K562 (cell line): Measurements from ENCODE around the gene RHOF. TPM values are rescaled to one million over a fixed set of nuclear protein-coding genes. Genes with fewer than 3 reads are reported as not detected.

Source experiments
- ARHGAP35 ChIP-seq: fragments of 450-650 bp; IDR thresholded peaks from 2 replicates; pipeline ENCODE4 v1.6.1; 2018; ENCODE audit not compliant: partially characterized antibody
- ATF7 ChIP-seq: fragments of 450-650 bp; IDR thresholded peaks from 2 replicates; pipeline ENCODE4 v1.7.1; 2014; ENCODE audit warnings: mild to moderate bottlenecking, moderate library complexity
- BCL6 ChIP-seq: fragments of 250-450 bp; sonication (Bioruptor Pico); IDR thresholded peaks from 2 replicates; pipeline ENCODE4 v1.4.0; 2020
- CBX1 ChIP-seq: sonication (generic); IDR thresholded peaks from 2 replicates; pipeline ENCODE4 v1.6.1; 2016; ENCODE audit warnings: antibody characterized with exemption, low read depth, mild to moderate bottlenecking
- HMG20B ChIP-seq: fragments of 250-450 bp; sonication (Bioruptor Pico); IDR thresholded peaks from 2 replicates; pipeline ENCODE4 v1.5.0; 2021; ENCODE audit warnings: mild to moderate bottlenecking
- JUNB ChIP-seq: fragments of 450-650 bp; formaldehyde crosslinking; conservative IDR thresholded peaks from 2 replicates; pipeline ENCODE4 v1.4.0; 2020; ENCODE audit warnings: mild to moderate bottlenecking
- MCM5 ChIP-seq: fragments of 450-650 bp; IDR thresholded peaks from 2 replicates; pipeline ENCODE4 v1.6.1; 2016; ENCODE audit warnings: low read depth
- PHF21A ChIP-seq: fragments of 450-650 bp; IDR thresholded peaks from 2 replicates; pipeline ENCODE4 v1.6.1; 2017; ENCODE audit warnings: low read depth, borderline replicate concordance
- POLR2H ChIP-seq: IDR thresholded peaks from 2 replicates; pipeline ENCODE4 v1.6.1; 2016; ENCODE audit warnings: missing genetic modification characterization, low read depth, mild to moderate bottlenecking, control low read depth, missing compliant biosample characterization, moderate library complexity
- PPARD ChIP-seq: fragments of 250-450 bp; sonication (Bioruptor Pico); IDR thresholded peaks from 2 replicates; pipeline ENCODE4 v1.8.0; 2022; ENCODE audit warnings: inconsistent platforms, mild to moderate bottlenecking, moderate library complexity
- RBM14 ChIP-seq: fragments of 200-400 bp; formaldehyde crosslinking; IDR thresholded peaks from 2 replicates; pipeline ENCODE4 v1.6.1; 2018; ENCODE audit warnings: low read depth, mild to moderate bottlenecking, low read length, moderate library complexity, borderline replicate concordance; ENCODE audit not compliant: insufficient read depth
- RBM25 ChIP-seq: fragments of 200-400 bp; formaldehyde crosslinking; IDR thresholded peaks from 2 replicates; pipeline ENCODE4 v1.6.1; 2018; ENCODE audit warnings: low read length, low read depth, moderate library complexity; ENCODE audit not compliant: severe bottlenecking
- TCF7L2 ChIP-seq: fragments of 150-350 bp; IDR thresholded peaks from 2 replicates; pipeline ENCODE4 v1.6.1; 2016; ENCODE audit warnings: low read depth, mild to moderate bottlenecking, low read length, moderate library complexity
- ZC3H4 ChIP-seq: sonication (generic); formaldehyde crosslinking; IDR thresholded peaks from 2 replicates; pipeline ENCODE4 v1.9.0; 2021; ENCODE audit warnings: missing genetic modification reagents, borderline replicate concordance
- ZNF3 ChIP-seq: fragments of 250-450 bp; sonication (Bioruptor Pico); IDR thresholded peaks from 2 replicates; pipeline ENCODE4 v1.5.0; 2021; ENCODE audit warnings: mild to moderate bottlenecking, moderate library complexity
- ZNF780A ChIP-seq: fragments of 250-450 bp; sonication (Bioruptor Pico); IDR thresholded peaks from 2 replicates; pipeline ENCODE4 v1.5.0; 2021; ENCODE audit warnings: mild to moderate bottlenecking
- polyA plus RNA-seq, 8 experiments: library from polyadenylated mRNA; depleted of rRNA in 4 of 8; stranded (reverse) in 5 of 8; unstranded in 3 of 8; fragments of >200 nt; fragmentation: Nextera tagmentation in 2 of 8; fragmentation: Illumina TruSeq in 1 of 8; extraction: Ambion mirVana in 2 of 8; extraction: Trizol in 1 of 8; gene quantifications; 2 replicates each; pipeline versions ENCODE4 v1.2.1 to v1.2.3, GENCODE V29; 2011 to 2014; ENCODE audit warnings: inconsistent platforms in 1 of 8, missing spikeins in 1 of 8
- total RNA-seq, 7 experiments: library from RNA; depleted of rRNA in 6 of 7; stranded (reverse); fragments of >200 nt in 6 of 7; fragmentation: Illumina TruSeq in 2 of 7; extraction: Trizol in 2 of 7; gene quantifications; 2 replicates each; pipeline versions ENCODE4 v1.2.1 to v1.2.3, GENCODE V29; 2011 to 2021; ENCODE audit warnings: low replicate concordance in 1 of 7
- TF ChIP-seq, protein P1 (sequence below): fragments of 200-800 bp; sonication (Bioruptor generic); IDR thresholded peaks from 2 replicates; pipeline ENCODE4 v1.6.1; 2017; ENCODE audit warnings: missing genetic modification characterization, missing compliant biosample characterization
- TF ChIP-seq, protein P2 (sequence below): fragments of 250-450 bp; sonication (Bioruptor Pico); IDR thresholded peaks from 2 replicates; pipeline ENCODE4 v1.5.0; 2021
- TF ChIP-seq, protein P3 (sequence below): fragments of 200-800 bp; sonication (Bioruptor generic); IDR thresholded peaks from 2 replicates; pipeline ENCODE4 v1.6.1; 2016; ENCODE audit warnings: missing genetic modification characterization, missing compliant biosample characterization
- TF ChIP-seq, protein P4 (sequence below): sonication (generic); formaldehyde crosslinking; IDR thresholded peaks from 2 replicates; pipeline ENCODE4 v1.8.0; 2022; ENCODE audit warnings: mild to moderate bottlenecking, missing genetic modification reagents, borderline replicate concordance

Gene RHOF
- total and polyA plus RNA-seq, 9 of the 15 experiments (the other 6 are each of a cell fraction or from before 2014, with no cell fraction given): 0.13 to 10.1 (median 4.0) TPM

DNA sequence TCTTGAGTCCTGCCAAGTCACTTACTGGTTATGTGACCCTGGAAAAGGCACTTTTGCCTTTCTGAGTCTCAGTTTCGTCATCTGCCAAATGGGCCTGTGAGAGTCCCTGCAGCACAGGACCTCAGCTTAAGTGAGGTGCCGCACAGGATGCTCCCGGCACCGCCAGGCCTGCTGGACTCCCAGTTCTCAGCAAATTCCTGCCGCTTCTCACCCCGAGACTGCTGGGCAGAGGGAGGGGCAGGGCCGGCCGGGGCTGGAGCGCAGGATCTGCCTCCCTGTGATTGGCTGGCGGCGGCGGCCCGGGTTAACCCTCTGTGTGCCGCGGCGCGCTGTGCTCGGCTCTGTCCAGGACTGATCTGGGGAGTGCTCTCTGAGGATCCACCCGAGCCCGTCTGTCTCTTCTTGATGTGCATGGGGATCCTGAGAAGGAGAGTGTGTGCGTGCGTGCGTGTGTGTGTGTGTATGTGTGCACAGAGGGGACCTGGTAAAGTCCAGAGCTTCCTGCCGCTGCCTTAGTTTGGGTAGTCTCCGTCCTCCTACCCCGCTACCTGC is 18.9 kb upstream of the RHOF start (continued):
- TF ChIP-seq, protein P1, sequence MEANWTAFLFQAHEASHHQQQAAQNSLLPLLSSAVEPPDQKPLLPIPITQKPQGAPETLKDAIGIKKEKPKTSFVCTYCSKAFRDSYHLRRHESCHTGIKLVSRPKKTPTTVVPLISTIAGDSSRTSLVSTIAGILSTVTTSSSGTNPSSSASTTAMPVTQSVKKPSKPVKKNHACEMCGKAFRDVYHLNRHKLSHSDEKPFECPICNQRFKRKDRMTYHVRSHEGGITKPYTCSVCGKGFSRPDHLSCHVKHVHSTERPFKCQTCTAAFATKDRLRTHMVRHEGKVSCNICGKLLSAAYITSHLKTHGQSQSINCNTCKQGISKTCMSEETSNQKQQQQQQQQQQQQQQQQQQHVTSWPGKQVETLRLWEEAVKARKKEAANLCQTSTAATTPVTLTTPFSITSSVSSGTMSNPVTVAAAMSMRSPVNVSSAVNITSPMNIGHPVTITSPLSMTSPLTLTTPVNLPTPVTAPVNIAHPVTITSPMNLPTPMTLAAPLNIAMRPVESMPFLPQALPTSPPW (CRISPR knock-in tag): peak; percentile 74
- TF ChIP-seq, protein P2, sequence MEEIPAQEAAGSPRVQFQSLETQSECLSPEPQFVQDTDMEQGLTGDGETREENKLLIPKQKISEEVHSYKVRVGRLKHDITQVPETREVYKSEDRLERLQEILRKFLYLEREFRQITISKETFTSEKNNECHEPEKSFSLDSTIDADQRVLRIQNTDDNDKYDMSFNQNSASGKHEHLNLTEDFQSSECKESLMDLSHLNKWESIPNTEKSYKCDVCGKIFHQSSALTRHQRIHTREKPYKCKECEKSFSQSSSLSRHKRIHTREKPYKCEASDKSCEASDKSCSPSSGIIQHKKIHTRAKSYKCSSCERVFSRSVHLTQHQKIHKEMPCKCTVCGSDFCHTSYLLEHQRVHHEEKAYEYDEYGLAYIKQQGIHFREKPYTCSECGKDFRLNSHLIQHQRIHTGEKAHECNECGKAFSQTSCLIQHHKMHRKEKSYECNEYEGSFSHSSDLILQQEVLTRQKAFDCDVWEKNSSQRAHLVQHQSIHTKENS: no peak
- no peak for TF ChIP-seq ZNF780A (CRISPR knock-in tag)
- TF ChIP-seq ZC3H4: no peak
- no peak for TF ChIP-seq POLR2H
- TF ChIP-seq ZNF3: no peak
- no peak for TF ChIP-seq PPARD
- TF ChIP-seq ATF7: 0 out of 2 replicates have a peak, but pooled peaks have one; percentile 6
- TF ChIP-seq BCL6 (CRISPR knock-in tag): no peak
- peak; percentile 96 for TF ChIP-seq RBM25
- TF ChIP-seq RBM14: no peak
- TF ChIP-seq TCF7L2: no peak
- no peak for TF ChIP-seq HMG20B (CRISPR knock-in tag)
- TF ChIP-seq, protein P3, sequence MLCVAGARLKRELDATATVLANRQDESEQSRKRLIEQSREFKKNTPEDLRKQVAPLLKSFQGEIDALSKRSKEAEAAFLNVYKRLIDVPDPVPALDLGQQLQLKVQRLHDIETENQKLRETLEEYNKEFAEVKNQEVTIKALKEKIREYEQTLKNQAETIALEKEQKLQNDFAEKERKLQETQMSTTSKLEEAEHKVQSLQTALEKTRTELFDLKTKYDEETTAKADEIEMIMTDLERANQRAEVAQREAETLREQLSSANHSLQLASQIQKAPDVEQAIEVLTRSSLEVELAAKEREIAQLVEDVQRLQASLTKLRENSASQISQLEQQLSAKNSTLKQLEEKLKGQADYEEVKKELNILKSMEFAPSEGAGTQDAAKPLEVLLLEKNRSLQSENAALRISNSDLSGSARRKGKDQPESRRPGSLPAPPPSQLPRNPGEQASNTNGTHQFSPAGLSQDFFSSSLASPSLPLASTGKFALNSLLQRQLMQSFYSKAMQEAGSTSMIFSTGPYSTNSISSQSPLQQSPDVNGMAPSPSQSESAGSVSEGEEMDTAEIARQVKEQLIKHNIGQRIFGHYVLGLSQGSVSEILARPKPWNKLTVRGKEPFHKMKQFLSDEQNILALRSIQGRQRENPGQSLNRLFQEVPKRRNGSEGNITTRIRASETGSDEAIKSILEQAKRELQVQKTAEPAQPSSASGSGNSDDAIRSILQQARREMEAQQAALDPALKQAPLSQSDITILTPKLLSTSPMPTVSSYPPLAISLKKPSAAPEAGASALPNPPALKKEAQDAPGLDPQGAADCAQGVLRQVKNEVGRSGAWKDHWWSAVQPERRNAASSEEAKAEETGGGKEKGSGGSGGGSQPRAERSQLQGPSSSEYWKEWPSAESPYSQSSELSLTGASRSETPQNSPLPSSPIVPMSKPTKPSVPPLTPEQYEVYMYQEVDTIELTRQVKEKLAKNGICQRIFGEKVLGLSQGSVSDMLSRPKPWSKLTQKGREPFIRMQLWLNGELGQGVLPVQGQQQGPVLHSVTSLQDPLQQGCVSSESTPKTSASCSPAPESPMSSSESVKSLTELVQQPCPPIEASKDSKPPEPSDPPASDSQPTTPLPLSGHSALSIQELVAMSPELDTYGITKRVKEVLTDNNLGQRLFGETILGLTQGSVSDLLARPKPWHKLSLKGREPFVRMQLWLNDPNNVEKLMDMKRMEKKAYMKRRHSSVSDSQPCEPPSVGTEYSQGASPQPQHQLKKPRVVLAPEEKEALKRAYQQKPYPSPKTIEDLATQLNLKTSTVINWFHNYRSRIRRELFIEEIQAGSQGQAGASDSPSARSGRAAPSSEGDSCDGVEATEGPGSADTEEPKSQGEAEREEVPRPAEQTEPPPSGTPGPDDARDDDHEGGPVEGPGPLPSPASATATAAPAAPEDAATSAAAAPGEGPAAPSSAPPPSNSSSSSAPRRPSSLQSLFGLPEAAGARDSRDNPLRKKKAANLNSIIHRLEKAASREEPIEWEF (CRISPR knock-in tag): no peak
- TF ChIP-seq MCM5: no peak
- TF ChIP-seq, protein P4, sequence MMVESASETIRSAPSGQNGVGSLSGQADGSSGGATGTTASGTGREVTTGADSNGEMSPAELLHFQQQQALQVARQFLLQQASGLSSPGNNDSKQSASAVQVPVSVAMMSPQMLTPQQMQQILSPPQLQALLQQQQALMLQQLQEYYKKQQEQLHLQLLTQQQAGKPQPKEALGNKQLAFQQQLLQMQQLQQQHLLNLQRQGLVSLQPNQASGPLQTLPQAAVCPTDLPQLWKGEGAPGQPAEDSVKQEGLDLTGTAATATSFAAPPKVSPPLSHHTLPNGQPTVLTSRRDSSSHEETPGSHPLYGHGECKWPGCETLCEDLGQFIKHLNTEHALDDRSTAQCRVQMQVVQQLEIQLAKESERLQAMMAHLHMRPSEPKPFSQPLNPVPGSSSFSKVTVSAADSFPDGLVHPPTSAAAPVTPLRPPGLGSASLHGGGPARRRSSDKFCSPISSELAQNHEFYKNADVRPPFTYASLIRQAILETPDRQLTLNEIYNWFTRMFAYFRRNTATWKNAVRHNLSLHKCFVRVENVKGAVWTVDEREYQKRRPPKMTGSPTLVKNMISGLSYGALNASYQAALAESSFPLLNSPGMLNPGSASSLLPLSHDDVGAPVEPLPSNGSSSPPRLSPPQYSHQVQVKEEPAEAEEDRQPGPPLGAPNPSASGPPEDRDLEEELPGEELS (CRISPR knock-in tag): no peak
- no peak for TF ChIP-seq PHF21A
- TF ChIP-seq JUNB (CRISPR knock-in tag): no peak
- TF ChIP-seq ARHGAP35: no peak
- TF ChIP-seq CBX1: peak; percentile 98
